Smooth muscle cell of trachea (primary cell): ENCODE measurements around the gene MRPL22. TPM values are rescaled to one million over a fixed set of nuclear protein-coding genes. Genes with fewer than 3 reads are reported as not detected.

ENCODE experiments used
- total RNA-seq: library from RNA; depleted of rRNA; stranded (reverse); fragments of >200 nt; gene quantifications from 2 replicates; pipeline ENCODE4 v1.2.1, GENCODE V29; 2014

MRPL22 gene
- 11.4 and 26.8 TPM in 2 replicates for total RNA-seq

GRCh38 chr5:154940772-154941620, at the start of gene MRPL22:
TSS of gene MRPL22 (plus strand) at chr5:154941073. CDS start at chr5:154941111, 38 bp downstream.

GRCh38 chr5:154937718-154938466, 3.0 kb upstream of the MRPL22 start, which contains the start of gene GEMIN5:
TSS of gene GEMIN5 (minus strand) at chr5:154938211. CDS start at chr5:154938133, 78 bp downstream.

GRCh38 chr5:155013526-155013925, 72.7 kb downstream of the MRPL22 start, which contains the start of gene KIF4B:
TSS of gene KIF4B (plus strand) at chr5:155013755. CDS start at chr5:155013860, 105 bp downstream.

Other genes starting within 250 kb of the MRPL22 start
- 57.2 and 83.7 TPM in 2 replicates for gene LARP1, start 185.7 kb upstream of the MRPL22 start, total RNA-seq
- 11.2 and 14.9 TPM in 2 replicates for gene FAXDC2, start 90.5 kb upstream of the MRPL22 start, total RNA-seq
- gene CNOT8, start 82.4 kb upstream of the MRPL22 start, total RNA-seq, result 47.1 and 54.1 TPM in 2 replicates
- 17.7 and 18.7 TPM in 2 replicates for gene GEMIN5, start 2.9 kb upstream of the MRPL22 start, total RNA-seq
- 0.15 and 0.17 TPM in 2 replicates for gene KIF4B, start 72.7 kb downstream of the MRPL22 start, total RNA-seq